ENCODE measurements around the gene MAPK12.

The MAPK12 gene

DNA sequence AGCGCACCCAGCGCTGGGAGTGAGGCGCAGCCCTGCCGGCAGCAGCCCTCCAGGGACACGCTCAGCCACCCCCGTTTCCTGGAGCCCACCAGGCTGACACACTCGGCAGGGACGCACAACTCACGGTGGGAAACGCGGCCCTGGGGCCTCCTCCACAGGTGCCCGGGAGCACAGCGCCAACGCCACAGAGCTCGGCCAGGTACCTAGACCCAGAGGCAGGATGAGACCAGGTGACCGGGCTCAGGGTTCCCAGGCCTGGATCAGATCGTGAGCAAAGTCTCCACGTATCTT, 34.7 kb downstream of the MAPK12 start:
- DNase-seq, result no peak

GRCh38 chr22:50226063-50226874, 35.2 kb downstream of the MAPK12 start:
- no peak for DNase-seq

- DNase-seq, result no peak
These were observed 36.1 kb downstream of the MAPK12 start for GRCh38 chr22:50225200-50225969.

GRCh38 chr22:50224071-50224470, 37.4 kb downstream of the MAPK12 start:
- no peak for DNase-seq

DNA sequence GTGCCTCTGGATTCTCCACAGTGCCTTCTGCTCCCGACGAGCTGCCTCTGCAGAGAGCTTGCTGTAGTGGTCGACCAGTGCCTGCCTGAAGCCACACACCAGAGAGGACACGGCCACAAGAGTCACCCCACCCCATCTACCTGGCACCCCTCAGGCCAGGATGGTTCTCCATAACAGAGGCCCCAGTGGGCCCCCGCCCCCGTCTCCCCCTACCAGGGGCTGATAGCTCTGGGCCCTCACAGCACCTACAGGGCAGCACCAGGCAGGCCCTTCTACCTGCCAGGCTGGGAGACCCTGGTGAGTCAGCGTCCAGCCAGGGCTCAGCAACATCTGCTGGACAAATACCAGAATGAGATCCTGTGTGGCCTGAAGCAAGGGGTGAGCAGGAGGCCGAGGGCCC, 39.0 kb downstream of the MAPK12 start:
- DNase-seq, result no peak

DNA sequence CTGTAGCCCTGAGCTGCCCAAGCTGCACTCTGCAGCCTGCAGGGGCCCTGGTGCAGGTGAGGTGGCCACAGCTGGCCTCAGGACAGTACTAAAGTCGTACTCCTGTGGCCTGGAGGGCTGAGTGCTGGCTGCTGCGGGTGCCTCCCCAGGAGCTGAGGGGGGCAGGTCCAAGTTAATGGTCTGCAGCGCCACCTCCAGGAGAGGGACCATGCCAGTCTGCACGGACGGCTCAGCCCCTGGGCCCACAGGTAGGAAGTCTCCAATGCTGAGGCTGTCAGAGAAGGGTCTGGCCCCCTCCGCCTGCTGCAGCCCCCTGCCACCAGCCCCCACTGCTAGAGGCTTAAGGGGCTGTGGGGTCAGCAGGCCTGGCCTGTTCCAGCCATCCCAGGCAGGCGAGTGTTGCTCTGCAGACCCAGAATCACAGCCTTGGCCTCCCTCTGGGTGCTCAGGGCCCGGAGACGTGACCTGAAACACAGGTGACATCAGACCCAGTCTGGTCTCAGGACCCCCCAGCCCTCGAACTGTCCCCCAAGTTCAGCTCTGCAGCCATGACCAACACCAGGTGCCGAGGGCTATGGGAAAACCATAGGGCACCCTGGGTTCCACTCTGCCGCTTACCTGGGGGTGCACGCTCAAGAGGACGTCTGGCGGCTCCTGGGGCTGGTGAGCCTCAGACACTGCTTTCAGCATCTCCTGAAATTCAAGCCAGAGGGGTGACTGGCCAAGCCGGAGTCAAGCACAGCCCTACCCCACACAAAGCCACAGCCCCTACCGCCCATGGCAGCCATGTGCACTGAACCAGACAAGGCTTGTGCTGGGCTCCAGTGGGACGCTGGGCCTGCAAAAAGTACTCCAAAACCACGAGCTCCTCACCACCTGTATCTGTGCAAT, 39.8 kb downstream of the MAPK12 start:
- no peak for DNase-seq

GRCh38 chr22:50220603-50221409, 40.7 kb downstream of the MAPK12 start:
- DNase-seq, result no peak

DNA sequence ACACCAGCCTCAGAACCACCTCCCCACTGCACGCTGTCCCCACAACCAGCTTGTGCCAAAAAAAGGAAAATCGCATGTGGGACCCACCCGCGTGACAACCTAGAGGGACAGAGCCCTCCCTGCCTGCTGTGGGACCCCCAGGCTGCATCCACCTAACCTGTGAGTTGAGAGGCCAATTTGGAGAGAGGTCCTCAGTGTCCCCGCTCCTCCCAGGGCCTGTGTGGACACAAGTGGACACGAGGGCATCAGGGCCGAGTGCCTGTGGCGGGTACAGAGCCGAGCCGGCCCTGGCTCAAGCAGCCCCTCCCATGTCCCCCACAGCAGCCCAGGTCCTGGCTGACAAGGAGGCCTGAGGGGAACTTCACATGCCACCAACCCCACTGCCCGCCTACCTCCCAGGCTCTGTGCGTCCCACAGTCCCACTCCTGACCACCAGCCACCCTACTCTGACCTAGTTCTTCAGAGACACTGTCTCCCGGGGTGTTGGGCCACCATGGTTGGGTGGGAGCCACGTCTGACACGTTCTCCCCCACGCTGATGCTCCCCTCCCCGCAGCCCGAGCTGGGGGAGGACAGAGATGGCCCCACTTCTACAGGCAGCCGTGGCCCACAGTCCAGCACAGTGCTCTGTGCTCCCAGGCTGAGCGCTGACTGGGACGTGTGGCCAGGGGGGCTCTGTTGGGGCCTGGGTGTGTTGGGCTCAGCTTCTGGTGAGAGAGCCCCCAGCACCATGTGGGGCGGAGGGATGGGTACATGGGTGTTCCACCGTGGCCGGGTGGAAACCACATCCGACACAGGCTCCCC, 41.5 kb downstream of the MAPK12 start:
- no peak for DNase-seq

GRCh38 chr22:50218996-50219727, 42.3 kb downstream of the MAPK12 start:
- no peak for DNase-seq

- DNase-seq, result no peak
These were observed 43.1 kb downstream of the MAPK12 start for GRCh38 chr22:50218153-50218995.

GRCh38 chr22:50217543-50218152, 43.8 kb downstream of the MAPK12 start:
- no peak for DNase-seq

- DNase-seq, result no peak
These were observed 44.6 kb downstream of the MAPK12 start for GRCh38 chr22:50216684-50217520.

DNA sequence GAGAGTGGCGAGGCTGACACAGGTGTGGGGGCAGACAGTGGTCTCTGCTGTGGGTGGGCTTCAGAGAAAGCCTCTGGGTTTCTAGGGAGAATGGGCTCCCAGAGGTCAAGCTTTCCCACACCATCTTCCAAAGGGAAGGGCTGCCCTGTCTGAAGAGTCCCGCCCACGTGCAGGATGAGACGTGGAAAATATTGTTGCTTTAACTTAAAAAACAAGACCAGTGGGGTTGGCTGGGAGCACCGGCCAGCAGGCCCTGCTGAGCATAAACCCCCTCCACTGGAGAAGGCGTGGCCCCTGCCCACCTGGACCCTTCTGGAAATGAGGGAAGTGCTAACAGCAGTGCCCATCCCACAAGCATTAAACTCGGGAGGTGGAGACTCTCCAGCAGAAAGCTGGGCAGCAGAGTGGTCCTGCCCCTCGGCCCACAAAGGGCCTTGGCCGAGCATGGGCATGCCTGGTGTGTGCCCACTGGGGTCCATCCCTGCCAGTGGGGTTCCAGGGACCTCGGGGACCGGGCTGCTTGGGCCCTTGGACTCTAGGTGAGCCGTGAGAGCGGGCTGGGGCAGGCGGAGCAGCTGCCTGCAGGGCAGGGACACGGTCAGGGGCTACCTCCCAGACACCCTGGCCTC, 45.3 kb downstream of the MAPK12 start:
- DNase-seq, result no peak

DNA sequence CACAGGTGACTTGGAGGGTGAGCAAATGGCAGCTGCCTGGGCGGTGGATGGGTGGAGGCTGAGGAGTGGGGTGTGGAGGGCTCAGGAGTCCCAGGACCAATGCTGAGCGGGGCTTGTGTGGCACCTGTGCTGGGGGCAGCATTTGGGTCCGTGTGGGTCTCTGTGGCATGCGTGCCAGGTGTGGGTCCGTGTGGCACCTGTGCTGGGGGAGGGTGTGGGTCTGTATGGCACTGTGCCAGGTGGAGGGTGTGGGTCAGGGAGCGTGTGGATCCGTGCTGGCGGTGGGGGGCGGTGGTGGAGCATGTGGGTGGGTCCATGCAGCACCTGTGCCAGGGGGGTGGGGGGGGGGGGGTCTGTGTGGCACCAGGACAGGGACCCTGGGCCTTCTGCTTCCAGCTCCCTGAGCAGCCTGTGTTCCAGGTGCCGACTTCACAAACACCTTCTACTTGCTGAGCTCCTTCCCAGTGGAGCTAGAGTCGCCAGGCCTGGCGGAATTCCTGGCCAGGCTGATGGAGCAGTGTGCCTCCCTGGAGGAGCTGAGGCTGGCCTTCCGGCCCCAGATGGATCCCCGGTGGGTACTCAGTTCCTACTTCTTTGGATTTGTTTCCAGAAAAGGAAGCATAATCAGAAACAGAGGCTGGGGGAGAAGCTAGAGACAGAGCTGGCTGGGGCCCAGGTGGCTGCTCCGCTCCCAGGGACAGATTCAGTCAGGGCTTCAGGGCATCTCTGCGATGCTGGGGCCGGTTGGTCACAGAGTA, 46.0 kb downstream of the MAPK12 start:
- no peak for DNase-seq

DNA sequence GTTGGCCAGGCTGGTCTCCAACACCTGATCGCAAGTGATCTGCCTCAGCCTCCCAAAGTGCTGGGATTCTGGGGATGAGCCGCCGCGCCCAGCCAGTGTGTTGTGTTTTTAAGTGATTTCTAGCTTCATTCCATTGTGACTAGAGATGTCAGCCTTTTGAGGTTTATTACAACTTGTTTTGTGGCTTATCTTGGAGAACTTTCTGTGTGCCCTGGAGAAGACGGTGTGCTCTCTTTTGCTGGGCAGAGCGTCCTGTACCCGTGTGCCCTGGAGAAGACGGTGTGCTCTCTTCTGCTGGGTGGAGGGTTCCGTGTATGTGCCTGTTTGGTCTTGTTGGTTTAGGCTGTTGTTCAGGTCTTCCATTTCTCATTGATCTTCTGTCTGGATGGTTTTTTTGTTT, 48.2 kb downstream of the MAPK12 start:
- no peak for DNase-seq

GRCh38 chr22:50211147-50211546, 50.3 kb downstream of the MAPK12 start:
- DNase-seq, result no peak

GRCh38 chr22:50210378-50211139, 50.9 kb downstream of the MAPK12 start:
- DNase-seq, result no peak

Data from NCI-H1436 treated with DMSO at 0.1 percent for 48 hours (cell line).